HCT116 (cell line): ENCODE measurements around the gene CFAP161. TPM values are rescaled to one million over a fixed set of nuclear protein-coding genes. Genes with fewer than 3 reads are reported as not detected.

Experiments used
- ATAC-seq: fragments of 200-7000 bp; cut with Tn5 transposase; 2 replicates; pipeline ENCODE4 v1.9.1; 2020; ENCODE audit warnings: mild to moderate bottlenecking, moderate library complexity
- BruUV-seq: library from RNA; stranded (reverse); fragments of 400-500 nt; replicated peaks from 2 replicates; lab custom pipeline; 2021; lab: Mats Ljungman, UMichigan
- CTCF ChIA-PET: fragments of 300-600 bp; sonication (Branson Sonifier 250); formaldehyde crosslinking; loops from one replicate; lab custom pipeline; 2021; ENCODE audit warnings: antibody characterized with exemption; lab: Charles Lee
- POLR2A ChIA-PET: fragments of 300-600, 350-600 bp; sonication (Branson Sonifier 250); formaldehyde crosslinking; loops from one replicate; lab custom pipeline; 2021; ENCODE audit warnings: antibody characterized with exemption; lab: Charles Lee
- RAD21 ChIA-PET, 2 experiments: fragments of 300-600 bp; sonication (Branson Sonifier 250); formaldehyde crosslinking; loops; one replicate each; lab custom pipeline; 2023; ENCODE audit warnings: low total read pairs in 2 of 2; ENCODE audit not compliant: uncharacterized antibody in 2 of 2, unreplicated experiment in 2 of 2, low non-redundant PET in 1 of 2; lab: Charles Lee
- DNase-seq: peaks from one replicate; pipeline ENCODE4 v3.0.0-alpha.2; 2010; ENCODE audit warnings: low read depth, low spot score
- H2AFZ ChIP-seq: fragments of 200-600 bp; shearing (Covaris generic), sonication (generic); 2 replicates; pipeline ENCODE4 v1.6.1; 2017; ENCODE audit warnings: low read depth, mixed run types, mixed read lengths, antibody characterized with exemption, low read length; ENCODE audit not compliant: poor library complexity, severe bottlenecking
- H3K27ac ChIP-seq: 2 replicates; pipeline ENCODE4 v1.5.1; 2012; ENCODE audit warnings: low read depth, low read length
- H3K27me3 ChIP-seq: fragments of 200-600 bp; sonication (generic); 2 replicates; pipeline ENCODE4 v1.6.1; 2016; ENCODE audit warnings: mixed run types, low read length, mixed read lengths; ENCODE audit not compliant: insufficient read depth
- H3K36me3 ChIP-seq, 2 experiments: fragments of 200-500 bp in 1 of 2; fragments of 200-600 bp in 1 of 2; sonication (Bioruptor generic) in 1 of 2; sonication (generic) in 1 of 2; 2 replicates each; pipeline versions ENCODE4 v1.5.1 to v1.6.1; 2014 to 2016; ENCODE audit warnings: low read length in 2 of 2, inconsistent platforms in 1 of 2, mixed read lengths in 1 of 2, mixed run types in 1 of 2; ENCODE audit not compliant: insufficient read depth in 2 of 2, control insufficient read depth in 1 of 2
- H3K4me1 ChIP-seq, 2 experiments: fragments of 200-600 bp in 1 of 2; sonication (generic) in 1 of 2; 2 replicates each; pipeline versions ENCODE4 v1.5.1 to v1.6.1; 2012 to 2017; ENCODE audit warnings: low read length in 2 of 2, inconsistent platforms in 1 of 2, mild to moderate bottlenecking in 1 of 2, mixed read lengths in 1 of 2, mixed run types in 1 of 2, moderate library complexity in 1 of 2; ENCODE audit not compliant: insufficient read depth in 2 of 2, control insufficient read depth in 1 of 2
- H3K4me2 ChIP-seq: fragments of 200-600 bp; sonication (generic); 2 replicates; pipeline ENCODE4 v1.6.1; 2017; ENCODE audit warnings: mixed run types, low read length, mixed read lengths
- H3K4me3 ChIP-seq, 2 experiments: fragments of 200-600 bp in 1 of 2; sonication (generic) in 1 of 2; replicated peaks in 1 of 2; 2 replicates each; pipeline ENCODE4 v1.5.1; 2011 to 2016; ENCODE audit warnings: low read length in 2 of 2, control low read depth in 1 of 2, low read depth in 1 of 2, mild to moderate bottlenecking in 1 of 2, mixed read lengths in 1 of 2, mixed run types in 1 of 2
- H3K79me2 ChIP-seq: fragments of 200-600 bp; sonication (generic); 2 replicates; pipeline ENCODE4 v1.6.1; 2017; ENCODE audit warnings: mild to moderate bottlenecking, mixed run types, low read length, moderate library complexity, mixed read lengths; ENCODE audit not compliant: insufficient read depth
- H3K9ac ChIP-seq: fragments of 200-600 bp; sonication (generic); 2 replicates; pipeline ENCODE4 v1.6.1; 2016; ENCODE audit warnings: low read length, mixed read lengths
- H3K9me2 ChIP-seq: fragments of 200-600 bp; sonication (generic), shearing (Covaris generic); 2 replicates; pipeline ENCODE4 v1.6.1; 2017; ENCODE audit warnings: mixed run types, mild to moderate bottlenecking, moderate library complexity; ENCODE audit not compliant: insufficient read depth
- H3K9me3 ChIP-seq, 2 experiments: fragments of 200-500 bp in 1 of 2; fragments of 200-600 bp in 1 of 2; sonication (Bioruptor generic) in 1 of 2; sonication (generic) in 1 of 2; 2 replicates each; pipeline ENCODE4 v1.6.1; 2014 to 2017; ENCODE audit warnings: low read length in 2 of 2, mixed read lengths in 2 of 2, inconsistent platforms in 1 of 2, low read depth in 1 of 2, mild to moderate bottlenecking in 1 of 2, mixed run types in 1 of 2, moderate library complexity in 1 of 2; ENCODE audit not compliant: control insufficient read depth in 1 of 2, insufficient read depth in 1 of 2
- H4K20me1 ChIP-seq: fragments of 200-600 bp; sonication (generic), shearing (Covaris generic); 2 replicates; pipeline ENCODE4 v1.6.1; 2017; ENCODE audit warnings: mixed run types, mild to moderate bottlenecking, moderate library complexity; ENCODE audit not compliant: insufficient read depth
- ATF3 ChIP-seq: IDR thresholded peaks from 2 replicates; pipeline ENCODE4 v1.6.1; 2012
- CBX3 ChIP-seq: IDR thresholded peaks from 2 replicates; pipeline ENCODE4 v1.6.1; 2012; ENCODE audit warnings: low read depth
- CEBPB ChIP-seq: IDR thresholded peaks from 2 replicates; pipeline ENCODE4 v1.6.1; 2012; ENCODE audit warnings: low read depth
- EGR1 ChIP-seq: IDR thresholded peaks from 2 replicates; pipeline ENCODE4 v1.6.1; 2012; ENCODE audit warnings: low read depth
- ELF1 ChIP-seq: IDR thresholded peaks from 2 replicates; pipeline ENCODE4 v1.6.1; 2012; ENCODE audit warnings: low read depth, borderline replicate concordance
- MAX ChIP-seq: IDR thresholded peaks from 2 replicates; pipeline ENCODE4 v1.6.1; 2012
- POLR2AphosphoS5 ChIP-seq: IDR thresholded peaks from 2 replicates; pipeline ENCODE4 v1.6.1; 2011; ENCODE audit warnings: mild to moderate bottlenecking, low read depth, low read length, moderate library complexity
- RAD21 ChIP-seq: IDR thresholded peaks from 2 replicates; pipeline ENCODE4 v1.6.1; 2012; ENCODE audit warnings: low read depth, mild to moderate bottlenecking
- SP1 ChIP-seq: IDR thresholded peaks from 2 replicates; pipeline ENCODE4 v1.6.1; 2012; ENCODE audit warnings: low read depth
- SRF ChIP-seq: IDR thresholded peaks from 2 replicates; pipeline ENCODE4 v1.6.1; 2012; ENCODE audit warnings: low read depth
- TCF7L2 ChIP-seq: IDR thresholded peaks from 2 replicates; pipeline ENCODE4 v1.7.0; 2011; ENCODE audit warnings: borderline replicate concordance, inconsistent platforms; ENCODE audit not compliant: insufficient read depth, insufficient read length; ENCODE audit errors: extremely low read depth
- ZFX ChIP-seq: fragments of 450-650 bp; IDR thresholded peaks from 2 replicates; pipeline ENCODE4 v1.6.1; 2017
- ZNF274 ChIP-seq: fragments of 200-500 bp; sonication (Bioruptor generic); IDR thresholded peaks from 2 replicates; pipeline ENCODE4 v1.6.1; 2014; ENCODE audit warnings: mild to moderate bottlenecking, low read depth, low read length, inconsistent platforms
- intact Hi-C: fragments of 100-400 bp; cut with micrococcal nuclease; formaldehyde crosslinking; loops from 2 replicates; pipeline ENCODE4 v1.10.0; 2022
- total RNA-seq: library from RNA; stranded (reverse); gene quantifications from one replicate; pipeline ENCODE4 v1.2.1, GENCODE V29; 2021; ENCODE audit not compliant: unreplicated experiment
- TF ChIP-seq, protein P1 (sequence below): IDR thresholded peaks from 2 replicates; pipeline ENCODE4 v1.6.1; 2012; ENCODE audit warnings: low read depth

Gene CFAP161
- total RNA-seq, 1 experiment from 2014 or later = 0.15 TPM

- no peak for ATAC-seq
- Histone ChIP-seq H2AFZ (no peak overlapping the region), H3K79me2 (no peaks in the 10 kb centered on the region), H3K4me1 (peaks cover 12 to 26% of the 10 kb centered on the region in 2 experiments), H4K20me1 (no peaks in the 10 kb centered on the region), H3K4me2 (no peak overlapping the region)
- CTCF ChIA-PET = no interaction called here
- BruUV-seq = no TSS peak
- no peak for TF ChIP-seq POLR2AphosphoS5
- no peak for TF ChIP-seq RAD21
- no peak for TF ChIP-seq CEBPB
- no peak for TF ChIP-seq ZNF274
- TF ChIP-seq, protein P1, sequence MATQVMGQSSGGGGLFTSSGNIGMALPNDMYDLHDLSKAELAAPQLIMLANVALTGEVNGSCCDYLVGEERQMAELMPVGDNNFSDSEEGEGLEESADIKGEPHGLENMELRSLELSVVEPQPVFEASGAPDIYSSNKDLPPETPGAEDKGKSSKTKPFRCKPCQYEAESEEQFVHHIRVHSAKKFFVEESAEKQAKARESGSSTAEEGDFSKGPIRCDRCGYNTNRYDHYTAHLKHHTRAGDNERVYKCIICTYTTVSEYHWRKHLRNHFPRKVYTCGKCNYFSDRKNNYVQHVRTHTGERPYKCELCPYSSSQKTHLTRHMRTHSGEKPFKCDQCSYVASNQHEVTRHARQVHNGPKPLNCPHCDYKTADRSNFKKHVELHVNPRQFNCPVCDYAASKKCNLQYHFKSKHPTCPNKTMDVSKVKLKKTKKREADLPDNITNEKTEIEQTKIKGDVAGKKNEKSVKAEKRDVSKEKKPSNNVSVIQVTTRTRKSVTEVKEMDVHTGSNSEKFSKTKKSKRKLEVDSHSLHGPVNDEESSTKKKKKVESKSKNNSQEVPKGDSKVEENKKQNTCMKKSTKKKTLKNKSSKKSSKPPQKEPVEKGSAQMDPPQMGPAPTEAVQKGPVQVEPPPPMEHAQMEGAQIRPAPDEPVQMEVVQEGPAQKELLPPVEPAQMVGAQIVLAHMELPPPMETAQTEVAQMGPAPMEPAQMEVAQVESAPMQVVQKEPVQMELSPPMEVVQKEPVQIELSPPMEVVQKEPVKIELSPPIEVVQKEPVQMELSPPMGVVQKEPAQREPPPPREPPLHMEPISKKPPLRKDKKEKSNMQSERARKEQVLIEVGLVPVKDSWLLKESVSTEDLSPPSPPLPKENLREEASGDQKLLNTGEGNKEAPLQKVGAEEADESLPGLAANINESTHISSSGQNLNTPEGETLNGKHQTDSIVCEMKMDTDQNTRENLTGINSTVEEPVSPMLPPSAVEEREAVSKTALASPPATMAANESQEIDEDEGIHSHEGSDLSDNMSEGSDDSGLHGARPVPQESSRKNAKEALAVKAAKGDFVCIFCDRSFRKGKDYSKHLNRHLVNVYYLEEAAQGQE = no peak
- TF ChIP-seq ZFX = no peak
- no peak for TF ChIP-seq EGR1
- no peak for TF ChIP-seq ELF1
- no peak for TF ChIP-seq SP1
- TF ChIP-seq SRF = no peak
- no peak for TF ChIP-seq MAX
- no peak for TF ChIP-seq ATF3
- TF ChIP-seq CBX3 = no peak
- TF ChIP-seq TCF7L2 = no peak
- TF ChIP-seq, all 23 proteins: peak for 0
- intact Hi-C loops = no loop called here
- Histone ChIP-seq H3K9me2 (no peaks in the 10 kb centered on the region; the same call in 1 of the 2 replicates), H3K27me3 (no peaks in the 10 kb centered on the region; the same call in 1 of the 2 replicates), H3K27ac (no peak overlapping the region), H3K9ac (no peak overlapping the region), H3K9me3 (no peaks in the 10 kb centered on the region), H3K36me3 (no peaks in the 10 kb centered on the region), H3K4me3 (no peak overlapping the region)
- ChIA-PET RAD21 (interaction anchor here in 1 of 2 experiments (0.6 kb wide), 1 partner anchor 298 kb away, joined by 5 read pairs; no protein-coding TSS in a partner anchor), POLR2A (no interaction called here)
- no peak for DNase-seq
Measured at GRCh38 chr15:81095690-81096365, 38.2 kb upstream of the CFAP161 start.
